Activated CD4-positive, CD25-positive, alpha-beta regulatory T cell (primary cell): ENCODE measurements around the gene TELO2.

Experiments used
- DNase-seq, 4 experiments: peaks; one replicate each; lab custom pipeline; 2025; lab: John Stamatoyannopoulos, UW

Gene TELO2

GRCh38 chr16:1492923-1493745, at the start of gene TELO2:
TELO2 (plus strand) TSS chr16:1493360; CDS start chr16:1494282, 922 bp downstream.
- DNase-seq, result peak; percentile 75 to 85 (median 80)

DNA sequence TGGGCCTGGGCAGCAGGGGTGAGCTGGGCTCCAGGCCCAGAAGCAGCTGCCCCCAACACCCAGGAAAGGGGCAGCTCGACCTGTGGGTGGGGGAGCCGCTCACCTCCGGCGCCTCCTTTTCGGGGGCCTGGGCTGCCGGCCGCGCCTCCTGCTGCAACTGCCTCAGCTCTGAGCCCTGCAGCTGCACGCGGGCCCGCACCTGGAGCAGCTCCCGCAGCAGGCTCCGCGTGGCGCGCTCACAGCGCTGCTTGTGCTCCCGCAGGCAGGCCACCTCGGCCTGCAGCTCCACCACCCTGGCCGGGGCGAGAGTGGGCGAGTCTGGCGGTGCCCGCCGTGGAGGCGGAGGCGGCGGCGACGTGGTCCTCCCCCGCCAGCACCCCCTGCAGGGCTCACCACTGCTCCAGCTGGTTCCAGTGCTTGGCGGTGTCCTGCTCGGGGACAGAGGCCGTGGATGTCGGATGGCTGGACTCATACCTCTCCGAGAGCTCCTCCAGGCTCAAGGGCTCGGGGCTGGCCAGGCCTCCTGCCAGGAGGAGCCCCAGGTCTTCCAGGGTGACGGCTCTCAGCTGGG, 49.7 kb upstream of the TELO2 start:
- DNase-seq, result no peak

- no peak for DNase-seq
These were observed 49.0 kb upstream of the TELO2 start, which contains the start of gene CCDC154 for GRCh38 chr16:1443980-1444729. CCDC154 (minus strand) TSS chr16:1444556; CDS start chr16:1444322, 234 bp downstream.

GRCh38 chr16:1444730-1445517, 48.2 kb upstream of the TELO2 start:
- DNase-seq, result no peak

DNA sequence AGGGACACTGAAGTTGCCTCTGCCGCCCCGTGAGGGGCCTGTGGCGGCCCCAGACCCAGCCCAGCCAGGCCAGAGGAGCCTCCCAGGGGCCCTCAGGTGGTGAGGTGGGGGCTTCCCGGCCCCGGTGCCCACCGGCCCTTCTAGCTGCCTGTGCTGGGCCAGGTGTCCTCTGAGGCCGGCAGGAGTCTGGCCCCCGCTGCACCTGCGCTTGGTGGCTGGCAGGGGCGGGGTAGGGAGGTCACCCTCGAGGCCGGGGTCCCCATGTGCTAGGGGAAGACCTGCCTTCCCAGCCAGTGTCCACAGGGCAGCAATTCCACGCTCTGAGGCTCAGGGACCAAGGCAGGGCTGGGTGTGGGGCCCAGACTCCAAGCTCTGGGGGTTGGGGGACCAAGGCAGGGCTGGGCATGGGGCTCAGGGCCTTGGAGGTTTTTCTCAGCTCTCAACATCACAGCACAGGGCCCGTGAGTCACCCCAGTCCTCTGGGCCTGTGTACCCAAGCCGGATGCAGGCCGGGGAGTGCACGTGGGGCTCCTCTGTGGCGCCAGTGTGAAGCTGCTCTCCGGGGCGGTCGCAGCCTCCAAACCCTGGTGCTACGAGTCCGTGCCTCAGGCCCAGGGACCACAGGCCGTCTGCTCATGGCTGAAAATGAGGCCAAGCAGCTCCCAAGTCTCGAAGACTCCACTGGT, 47.5 kb upstream of the TELO2 start:
- DNase-seq, result no peak

GRCh38 chr16:1446296-1447080, 46.7 kb upstream of the TELO2 start:
- no peak for DNase-seq

DNA sequence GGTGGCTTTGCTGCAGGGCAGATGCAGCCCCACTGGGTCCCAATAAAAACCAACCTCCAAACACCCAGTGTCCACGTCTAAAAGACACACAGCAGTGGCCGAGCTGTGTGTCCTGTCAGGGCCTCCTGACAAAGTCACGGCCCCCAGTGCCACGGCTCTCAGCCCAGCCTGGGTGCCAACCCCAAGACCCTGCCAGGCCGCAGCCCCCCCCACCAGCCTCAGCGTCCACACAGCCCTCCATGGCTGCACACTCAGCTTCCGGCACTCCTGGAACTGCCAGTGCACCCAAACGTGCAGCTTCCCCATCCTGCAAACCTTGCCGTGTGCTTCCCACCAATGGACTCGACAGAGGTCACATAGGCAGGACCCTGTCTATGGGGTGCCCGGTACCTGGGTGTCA, 45.2 kb upstream of the TELO2 start:
- DNase-seq, result no peak

GRCh38 chr16:1448536-1449116, 44.5 kb upstream of the TELO2 start:
- no peak for DNase-seq

GRCh38 chr16:1449201-1449788, 43.9 kb upstream of the TELO2 start:
- no peak for DNase-seq

DNA sequence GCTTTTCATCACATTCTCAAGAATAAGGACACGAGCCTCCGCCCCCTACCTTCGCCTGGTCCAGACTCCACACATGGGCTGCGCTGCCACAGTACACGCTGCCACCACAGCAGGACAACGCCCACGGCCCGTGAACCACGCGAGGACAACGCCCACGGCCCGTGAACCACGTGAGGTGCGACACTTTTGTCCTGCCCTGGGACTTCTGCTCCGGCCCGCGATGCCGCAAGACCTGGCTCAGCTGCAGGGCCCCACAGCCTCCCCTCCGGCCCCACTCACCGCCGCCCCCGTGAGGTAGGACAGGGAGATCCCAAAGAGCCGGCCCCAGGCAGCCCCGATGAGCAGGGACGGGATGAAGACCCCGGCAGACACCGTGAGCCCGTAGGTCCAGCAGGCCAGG, 42.9 kb upstream of the TELO2 start:
- DNase-seq, result no peak

DNA sequence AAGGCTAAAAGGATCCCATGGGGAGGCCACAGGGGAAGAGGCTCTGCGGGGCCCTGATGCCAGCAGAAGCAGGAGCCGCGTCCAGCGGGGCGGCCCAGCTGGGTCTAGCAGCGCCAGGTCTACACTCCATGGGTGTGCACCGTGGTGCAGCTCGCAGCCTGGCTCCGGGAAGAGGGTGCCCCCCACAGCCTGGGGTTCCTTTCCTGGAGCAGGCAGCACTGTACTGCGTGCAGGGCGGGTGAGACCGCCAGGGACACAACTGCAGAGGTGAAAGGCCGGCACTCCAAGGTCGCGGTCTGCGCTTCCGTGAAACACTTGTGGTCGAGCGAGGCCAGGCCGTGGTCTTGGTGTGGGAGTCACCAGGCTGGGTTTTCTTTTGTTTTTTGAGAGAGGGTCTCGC, 42.3 kb upstream of the TELO2 start:
- no peak for DNase-seq

GRCh38 chr16:1451702-1452392, 41.3 kb upstream of the TELO2 start:
- no peak for DNase-seq

- no peak for DNase-seq
These were observed 40.6 kb upstream of the TELO2 start for GRCh38 chr16:1452530-1452929.

GRCh38 chr16:1453316-1453715, 39.8 kb upstream of the TELO2 start:
- no peak for DNase-seq

- no peak for DNase-seq
These were observed 38.6 kb upstream of the TELO2 start for GRCh38 chr16:1454561-1454960.

- no peak for DNase-seq
These were observed 37.7 kb upstream of the TELO2 start for GRCh38 chr16:1455190-1456171.

DNA sequence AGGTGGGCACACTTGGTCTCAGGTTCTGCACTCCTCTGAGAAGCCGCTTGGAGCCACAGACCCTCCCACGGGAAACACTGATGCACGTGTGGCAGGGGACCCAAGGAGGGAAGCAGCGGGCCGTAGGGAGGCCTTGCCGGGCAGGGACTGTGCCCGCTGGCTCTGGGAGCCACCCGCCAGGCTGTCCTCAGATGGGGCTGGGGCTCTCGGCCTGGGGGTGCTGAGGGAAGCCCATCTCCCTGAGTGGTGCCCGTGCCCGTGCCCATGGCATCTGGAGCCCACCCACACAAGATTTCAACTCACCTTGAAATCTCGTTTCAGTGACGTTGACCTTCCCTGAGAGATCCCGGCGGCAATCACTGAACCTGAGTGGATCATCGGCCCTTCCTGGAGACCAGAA, 36.2 kb upstream of the TELO2 start:
- DNase-seq, result no peak
